Activated naive CD4-positive, alpha-beta T cell (primary cell): ENCODE results near the gene TUT7.
"Not testable (repeated sequence)": the region's sequence is repeated elsewhere in the genome, so short reads cannot be mapped to it uniquely, and the experiment has no call there.

Experiments used
- DNase-seq, 4 experiments: peaks; one replicate each; lab custom pipeline; 2025; lab: John Stamatoyannopoulos, UW

Gene TUT7

DNA sequence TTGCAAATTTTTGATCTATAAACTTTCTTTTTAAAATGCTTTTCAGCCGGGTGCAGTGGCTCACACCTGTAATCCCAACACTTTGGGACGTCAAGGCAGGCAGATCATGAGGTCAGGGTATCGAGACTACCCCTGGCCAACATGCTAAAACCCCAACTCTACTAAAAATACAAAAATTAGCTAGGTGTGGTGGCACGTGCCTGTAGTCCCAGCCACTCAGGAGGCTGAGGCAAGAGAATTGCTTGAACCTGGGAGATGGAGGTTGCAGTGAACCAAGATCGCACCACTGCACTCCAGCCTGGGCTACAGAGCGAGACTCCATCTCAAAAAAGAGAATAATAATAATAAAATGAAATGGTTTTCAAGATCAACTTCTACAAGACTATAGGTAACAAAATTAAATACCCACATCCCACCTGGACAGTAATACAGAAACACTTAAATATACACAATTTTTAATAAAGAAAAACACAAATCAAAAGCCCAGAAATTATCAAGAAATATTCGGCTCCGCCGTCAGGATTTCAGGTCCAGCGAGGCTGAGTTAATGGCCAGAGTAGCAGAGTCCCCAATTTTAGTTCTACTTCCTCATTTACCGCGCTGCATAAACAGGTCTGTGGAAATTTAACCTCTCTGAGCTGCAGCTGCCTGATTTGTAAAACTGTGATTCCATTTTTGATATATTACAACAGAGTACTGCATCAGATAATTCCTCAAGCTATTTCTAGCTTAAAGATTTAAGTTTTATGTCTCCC lies 4.0 kb downstream of the TUT7 start:
- DNase-seq, result no peak

DNA sequence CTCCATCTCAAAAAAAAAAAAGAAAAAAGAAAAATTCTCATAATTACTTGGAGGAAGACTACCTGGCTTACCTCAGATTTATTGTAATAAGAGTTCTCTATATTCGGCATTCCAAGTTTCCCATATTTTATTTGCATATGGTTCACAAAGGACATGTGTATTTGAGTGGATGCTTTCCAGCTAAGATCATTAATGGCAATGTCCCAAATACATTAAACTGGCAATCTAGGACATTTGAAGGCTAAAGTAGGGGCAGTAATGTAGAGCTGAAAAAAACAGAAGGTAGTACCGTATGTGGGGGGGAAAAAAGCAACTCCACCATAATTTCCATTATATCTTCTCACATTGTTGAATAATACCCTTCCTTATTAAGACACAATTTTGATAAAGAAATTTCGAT lies 4.9 kb downstream of the TUT7 start:
- DNase-seq, result no peak

DNA sequence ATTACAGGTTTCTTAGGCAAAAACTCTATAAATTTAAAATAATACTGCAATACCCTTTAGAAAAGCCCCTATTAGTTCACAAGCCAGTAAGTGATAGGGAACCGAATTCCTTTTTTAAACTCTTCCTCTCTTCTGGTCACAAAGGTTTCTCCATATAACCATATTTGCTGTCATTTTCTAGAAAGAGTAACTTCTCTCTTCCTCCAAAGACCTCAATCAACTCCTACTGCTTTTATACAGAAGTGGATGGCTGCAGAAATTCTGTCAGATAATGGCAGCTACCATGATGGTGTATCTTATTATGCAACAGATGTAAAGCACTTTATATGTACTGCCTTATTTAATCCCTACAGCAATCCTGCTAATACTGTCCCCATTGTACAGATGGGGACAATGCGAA lies 6.2 kb downstream of the TUT7 start:
- no peak for DNase-seq

GRCh38 chr9:86344818-86345217 lies 9.4 kb downstream of the TUT7 start:
- no peak for DNase-seq

- DNase-seq, result no peak
Measured at GRCh38 chr9:86342269-86342668, 11.9 kb downstream of the TUT7 start.

DNA sequence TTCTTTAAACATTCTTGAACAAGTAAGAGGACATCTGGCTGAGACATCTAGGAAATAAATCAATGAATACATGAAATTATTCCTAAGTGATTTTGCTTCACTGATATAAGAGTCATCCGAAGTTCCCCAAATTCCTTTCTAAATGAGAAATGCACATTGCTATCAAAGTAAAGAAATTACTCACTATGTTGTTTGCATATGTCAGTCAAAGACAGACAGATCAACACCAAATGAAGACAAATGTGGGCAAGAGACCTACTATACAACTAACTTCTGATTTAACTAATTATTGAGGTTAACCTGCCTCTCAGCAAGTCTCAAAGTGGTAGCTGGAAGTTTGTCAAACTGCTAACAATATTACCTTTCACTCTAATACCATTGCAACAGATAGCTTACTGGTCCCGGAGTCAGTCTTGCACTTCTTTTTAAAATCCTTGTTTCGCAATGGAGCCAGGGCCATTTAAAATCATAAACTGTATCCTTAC lies 13.2 kb downstream of the TUT7 start:
- DNase-seq, result no peak

GRCh38 chr9:86340356-86341006 lies 13.7 kb downstream of the TUT7 start:
- no peak for DNase-seq

- no peak for DNase-seq
Measured at GRCh38 chr9:86337469-86338108, 16.6 kb downstream of the TUT7 start.

- DNase-seq, result no peak
Measured at GRCh38 chr9:86336058-86336457, 18.2 kb downstream of the TUT7 start.

DNA sequence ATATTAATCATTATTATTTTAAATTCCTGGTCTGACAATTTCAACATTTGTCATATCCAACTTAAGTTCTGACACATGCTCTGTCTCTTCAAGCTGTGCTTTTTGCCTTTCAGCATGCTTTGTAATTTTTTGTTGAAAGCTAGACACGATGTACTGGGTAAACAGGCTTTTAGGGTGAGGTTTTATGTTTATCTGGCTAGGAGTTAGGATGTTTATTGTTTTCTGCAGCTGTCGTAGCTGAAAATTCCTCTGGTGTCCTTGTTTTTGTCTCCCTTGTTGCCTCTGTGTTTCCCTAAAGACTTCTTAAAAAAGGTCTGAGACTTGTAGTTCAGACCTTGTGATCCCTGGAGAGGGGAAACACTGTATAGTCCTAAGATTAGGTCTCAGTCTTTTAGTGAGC lies 20.6 kb downstream of the TUT7 start:
- DNase-seq, result no peak

DNA sequence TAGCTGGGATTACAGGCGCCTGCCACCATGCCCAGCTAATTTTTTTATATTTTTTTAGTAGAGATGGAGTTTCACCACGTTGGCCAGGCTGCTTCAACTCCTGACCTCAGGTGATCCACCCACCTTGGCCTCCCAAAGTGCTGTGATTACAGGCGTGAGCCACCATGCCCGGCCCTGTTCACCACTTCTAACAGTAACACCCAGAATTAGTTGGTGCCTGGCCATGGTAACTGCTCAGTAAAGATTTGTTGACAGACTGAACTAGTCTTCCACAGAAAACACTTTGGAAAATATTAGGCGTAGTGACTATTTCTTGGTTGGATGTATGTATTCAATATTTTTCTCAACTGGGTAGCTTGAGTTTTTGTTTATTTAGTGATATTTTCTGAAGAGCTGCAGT lies 24.0 kb downstream of the TUT7 start:
- DNase-seq, result no peak

DNA sequence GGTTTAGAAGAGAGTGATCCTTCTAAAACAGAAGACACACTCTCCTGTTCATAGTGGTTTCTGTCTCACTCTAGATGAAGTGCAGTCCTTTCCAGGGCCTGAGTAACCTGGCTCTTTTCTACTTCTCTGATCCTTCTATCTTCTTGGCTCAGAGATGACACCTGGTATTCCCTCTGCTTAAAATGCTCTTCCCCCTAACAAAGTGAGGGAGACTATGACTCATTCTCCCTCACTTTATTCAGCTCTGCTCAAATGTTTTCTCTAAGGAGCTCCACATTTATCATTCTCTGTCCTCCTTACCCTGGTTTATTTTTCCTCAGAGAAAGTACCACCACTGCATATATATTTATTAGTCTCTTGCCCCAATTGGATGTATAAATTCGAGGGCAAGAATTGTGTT lies 24.6 kb downstream of the TUT7 start:
- DNase-seq, result no peak

DNA sequence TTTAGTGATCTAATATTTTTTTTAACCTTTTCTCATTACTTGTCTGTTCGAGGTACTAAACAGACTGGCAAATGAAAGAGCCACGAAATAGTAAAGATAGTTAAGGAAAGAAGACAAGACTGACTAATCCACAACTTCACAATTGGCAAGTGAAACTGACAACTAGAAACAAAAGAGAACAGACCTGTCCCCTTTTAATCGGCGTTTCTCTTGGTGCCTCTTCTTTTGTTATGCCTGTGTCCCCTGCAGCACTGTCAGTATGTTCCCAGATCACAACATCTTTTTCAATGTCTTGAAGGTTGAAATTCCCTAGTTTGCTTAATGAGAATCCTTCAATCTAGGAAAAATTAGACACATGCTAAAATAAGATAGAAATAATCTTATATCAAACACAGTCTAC lies 26.1 kb downstream of the TUT7 start:
- no peak for DNase-seq

DNA sequence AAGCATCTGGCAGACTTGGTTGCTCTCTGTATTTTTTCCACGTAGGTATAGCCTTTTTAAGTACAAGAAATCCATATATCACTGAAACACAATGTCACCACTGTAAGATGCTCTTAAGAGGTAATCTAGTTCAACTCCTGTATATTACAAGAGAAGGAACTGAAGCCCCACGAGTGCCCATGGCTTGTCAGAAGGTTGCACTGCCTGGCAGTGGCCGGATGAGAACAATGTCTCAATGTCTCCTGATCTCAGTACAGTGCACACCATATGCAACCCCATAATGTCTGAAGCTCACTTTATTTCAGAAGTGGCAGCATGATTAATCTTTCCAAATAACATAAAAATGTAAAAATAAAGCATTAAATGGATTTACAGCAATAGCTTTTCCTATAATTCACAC lies 27.7 kb downstream of the TUT7 start:
- DNase-seq, result no peak

GRCh38 chr9:86324901-86325300 lies 29.3 kb downstream of the TUT7 start:
- no peak for DNase-seq

DNA sequence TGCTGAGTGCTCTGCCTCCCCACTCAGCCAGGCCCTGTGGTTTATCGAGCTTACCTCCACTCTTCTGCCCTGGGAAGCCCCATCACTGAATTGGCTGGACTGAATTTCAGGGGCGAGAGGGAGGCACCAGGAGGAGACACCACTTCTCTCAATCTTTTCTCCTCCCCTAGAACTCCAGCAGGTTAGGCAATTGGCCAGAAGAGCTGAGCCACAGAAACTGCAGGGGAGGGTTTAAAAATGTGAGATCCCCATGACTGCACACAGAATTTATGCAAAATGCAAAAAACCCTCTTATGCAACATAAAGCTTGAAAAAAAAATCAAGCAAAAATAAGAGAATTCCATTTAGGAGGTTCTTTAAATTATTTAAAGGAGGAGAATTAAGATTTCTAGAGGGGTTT lies 29.9 kb downstream of the TUT7 start:
- DNase-seq, result no peak

DNA sequence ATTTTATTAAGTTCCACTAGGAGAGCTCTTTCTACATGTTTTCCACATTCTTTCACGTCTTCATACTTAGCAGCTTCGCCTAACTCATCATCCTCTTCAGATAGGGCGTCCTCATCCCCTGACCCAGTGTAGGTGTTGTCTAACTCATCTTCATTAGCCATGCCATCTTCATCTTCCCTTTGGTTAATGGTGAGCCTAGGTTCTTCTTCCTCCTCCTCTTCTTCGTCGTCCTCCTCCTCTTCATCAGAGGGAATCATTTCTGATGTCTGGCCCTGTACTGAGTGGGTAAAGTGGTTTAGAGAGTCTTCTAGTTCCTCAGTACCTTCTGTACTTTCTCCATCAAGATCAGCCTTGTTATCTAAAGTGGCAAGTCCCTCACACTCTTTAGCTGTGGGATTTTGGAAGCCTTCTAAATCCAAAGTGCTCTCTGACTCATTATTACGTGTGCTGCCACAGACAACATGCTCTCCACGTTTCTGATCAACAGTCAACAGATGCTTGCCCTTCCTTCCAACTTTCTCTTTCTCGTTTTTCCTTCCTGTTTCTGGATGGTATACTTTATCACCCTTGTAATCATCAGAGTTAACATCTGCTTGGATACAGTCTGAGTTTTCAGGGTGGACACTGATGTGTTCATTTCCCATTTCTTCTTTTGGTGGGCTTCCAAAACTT lies 31.1 kb downstream of the TUT7 start:
- DNase-seq, result no peak

DNA sequence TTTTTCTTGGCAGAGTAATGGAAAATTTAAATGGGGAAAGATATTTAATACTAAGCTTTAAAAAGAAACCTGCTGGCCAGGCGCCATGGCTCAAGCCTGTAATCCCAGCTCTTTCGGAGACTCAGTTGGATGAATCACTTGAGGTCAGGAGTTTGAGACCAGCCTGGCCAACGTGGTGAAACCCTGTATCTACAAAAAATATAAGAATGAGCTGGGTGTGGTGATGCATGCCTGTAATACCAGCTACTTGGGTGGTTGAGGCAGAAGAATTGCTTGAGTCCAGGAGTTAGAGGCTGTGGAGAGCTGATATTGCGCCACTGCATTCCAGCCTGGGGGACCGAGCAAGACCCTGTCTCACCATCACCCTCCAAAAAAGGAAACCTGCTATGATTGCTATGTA lies 32.8 kb downstream of the TUT7 start:
- no peak for DNase-seq

- no peak for DNase-seq
Measured at GRCh38 chr9:86318187-86318586, 36.0 kb downstream of the TUT7 start.

- no peak for DNase-seq
Measured at GRCh38 chr9:86315078-86315477, 39.1 kb downstream of the TUT7 start.

DNA sequence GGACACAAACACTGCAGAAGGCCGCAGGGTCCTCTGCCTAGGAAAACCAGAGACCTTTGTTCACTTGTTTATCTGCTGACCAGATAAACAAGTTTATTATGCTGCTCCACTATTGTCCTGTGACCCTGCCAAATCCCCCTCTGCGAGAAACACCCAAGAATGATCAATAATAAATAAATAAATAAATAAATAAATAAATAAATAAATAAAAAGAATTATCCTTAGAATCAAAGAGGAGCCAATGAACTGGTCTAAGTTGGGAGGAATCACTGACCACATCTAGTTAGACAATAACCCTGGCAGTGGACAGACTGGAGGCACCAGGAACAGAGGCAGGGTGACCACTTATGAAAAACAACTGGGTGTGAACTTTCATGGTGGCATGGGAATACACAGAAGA lies 41.3 kb downstream of the TUT7 start:
- DNase-seq, result not testable (repeated sequence)

DNA sequence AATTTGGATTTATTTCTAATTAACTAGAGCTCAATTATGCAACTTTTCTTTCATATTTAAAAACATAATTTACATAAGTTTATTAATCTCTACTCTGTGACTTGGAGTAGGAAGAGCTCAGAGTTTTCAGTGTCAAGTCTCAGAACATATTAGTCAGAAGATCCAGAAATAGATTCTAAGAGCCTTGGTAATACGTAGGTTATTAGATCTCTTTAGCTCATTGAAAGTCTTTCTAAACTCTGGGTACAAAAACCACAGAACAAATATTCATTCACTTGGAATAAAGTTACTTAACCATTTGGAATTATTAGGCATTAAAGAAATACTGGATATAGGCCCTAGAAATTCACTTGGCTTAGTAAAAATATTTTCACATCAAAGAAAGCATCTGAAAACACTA lies 45.5 kb downstream of the TUT7 start:
- DNase-seq, result no peak

- no peak for DNase-seq
Measured at GRCh38 chr9:86304236-86304730, 49.9 kb downstream of the TUT7 start.
